ENCODE results near the gene SPTSSA. TPM values are rescaled to one million over a fixed set of nuclear protein-coding genes. Genes with fewer than 3 reads are reported as not detected.

SPTSSA gene
- total and polyA plus RNA-seq, 10 of the 15 experiments (the other 5 are each of a cell fraction or from before 2014, with no cell fraction given): 9.3 to 37.7 (median 21.0) TPM

- SMC1A ChIA-PET (ENCODE audit: uncharacterized antibody, unreplicated experiment): no interaction called here
- Histone ChIP-seq H3K9ac (ENCODE audit: control insufficient read depth, insufficient read depth, low read length) (no peak overlapping the region), H3K4me2 (ENCODE audit: control insufficient read depth, insufficient read depth) (no peak overlapping the region), H3K36me3 (ENCODE audit: control insufficient read depth in 2 of 2, insufficient read depth in 2 of 2, low read length in 1 of 2) (no peaks in the 10 kb centered on the region), H3K4me3 (no peak overlapping the region), H2AFZ (ENCODE audit: control insufficient read depth, low read depth, low read length) (no peak overlapping the region), H3K27me3 (replicated peaks in 1 of 2; ENCODE audit: control insufficient read depth in 2 of 2, insufficient read depth in 2 of 2, low read length in 1 of 2) (no peaks in the 10 kb centered on the region), H4K20me1 (ENCODE audit: control insufficient read depth, insufficient read depth) (no peaks in the 10 kb centered on the region), H3K9me3 (replicated peaks; ENCODE audit: control insufficient read depth, insufficient read depth, low read length) (no peaks in the 10 kb centered on the region; the same call in 2 of the 3 replicates), H3K79me2 (ENCODE audit: control insufficient read depth, insufficient read depth, low read length) (no peaks in the 10 kb centered on the region), H3K4me1 (ENCODE audit: control insufficient read depth, insufficient read depth, low read length) (no peaks in the 10 kb centered on the region), H3K27ac (ENCODE audit: control insufficient read depth, insufficient read depth) (no peak overlapping the region)
- TF ChIP-seq CTCF (IDR thresholded peaks at IDR 0.05 in 2 of 3, conservative IDR thresholded peaks at IDR 0.05 in 1 of 3; ENCODE audit: control insufficient read depth in 2 of 3, extremely low read depth in 1 of 3, insufficient read depth in 1 of 3, low read depth in 3 of 3, low read length in 3 of 3) (no peak), GABPA (IDR thresholded peaks at IDR 0.05; ENCODE audit: low read depth) (no peak), ZBED1 (IDR thresholded peaks at IDR 0.05; ENCODE audit: borderline replicate concordance) (no peak), PKNOX1 (IDR thresholded peaks at IDR 0.05) (no peak), YBX1 (IDR thresholded peaks at IDR 0.05) (no peak), WRNIP1 (IDR thresholded peaks at IDR 0.05; ENCODE audit: borderline replicate concordance, low read depth, low read length) (no peak), SIX5 (IDR thresholded peaks at IDR 0.05; ENCODE audit: low read depth, low read length, severe bottlenecking) (no peak), RELA (IDR thresholded peaks at IDR 0.05; ENCODE audit: borderline replicate concordance, partially characterized antibody) (no peak), JUND (IDR thresholded peaks at IDR 0.05; ENCODE audit: low read depth, low read length) (no peak), HSF1 (IDR thresholded peaks at IDR 0.05; ENCODE audit: low read depth, low read length) (no peak), ASH2L (IDR thresholded peaks at IDR 0.05; ENCODE audit: borderline replicate concordance, low read depth) (no peak), NFXL1 (IDR thresholded peaks at IDR 0.05; ENCODE audit: borderline replicate concordance) (no peak), SKIL (IDR thresholded peaks at IDR 0.05; ENCODE audit: low read depth, poor library complexity, severe bottlenecking) (no peak), RAD51 (IDR thresholded peaks at IDR 0.05) (no peak), KAT2A (conservative IDR thresholded peaks at IDR 0.05; ENCODE audit: control insufficient read depth, low read depth, low read length) (no peak), GATAD2B (conservative IDR thresholded peaks at IDR 0.05; ENCODE audit: low read depth) (no peak)
- CTCF ChIA-PET: no interaction called here
- BruUV-seq (replicated peaks): no TSS peak
- in situ Hi-C loops (cut with MboI) (no loop called here), intact Hi-C loops (cut with micrococcal nuclease; ENCODE audit: unreplicated experiment) (no loop called here)
- POLR2A ChIA-PET: no interaction called here
- RAD21 ChIA-PET (ENCODE audit: unreplicated experiment): no interaction called here
- DNase-seq (ENCODE audit: low read depth, low spot score): no peak
- no peak for FAIRE-seq
- no peak for ATAC-seq
- 38% methylated on average over 4 of the region's 4 CpGs for WGBS (ENCODE audit: insufficient coverage, insufficient replicate concordance, low lambda C conversion rate, missing lambda C conversion rate)
These were observed 74.0 kb downstream of the SPTSSA start for GRCh38 chr14:34387974-34388516.
